ENCODE results near the gene RAB7A. TPM values are rescaled to one million over a fixed set of nuclear protein-coding genes. Genes with fewer than 3 reads are reported as not detected.

The RAB7A gene
- total and polyA plus RNA-seq, 2 of the 8 experiments (the other 6 are each of a cell fraction or from before 2014, with no cell fraction given), result 179 to 195 TPM

DNA sequence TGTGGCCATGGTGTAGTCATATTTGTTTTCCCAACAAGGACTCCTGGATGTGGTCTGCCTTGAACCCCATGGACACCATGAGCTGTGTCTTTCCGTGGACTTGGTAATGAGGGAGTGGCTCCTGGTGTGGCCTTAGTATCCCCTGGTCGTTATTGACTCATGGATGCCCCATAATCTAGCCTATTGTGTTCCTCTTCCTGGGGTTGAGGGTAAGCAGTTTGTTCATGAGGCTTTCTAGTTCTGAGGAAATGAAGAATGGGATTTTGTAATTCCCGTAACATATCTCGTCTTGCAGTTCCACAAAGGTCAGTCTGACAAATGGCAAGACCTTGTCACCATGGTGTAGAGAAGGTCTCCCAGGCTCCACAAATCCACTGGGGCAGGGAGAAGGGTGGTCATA lies 22.6 kb downstream of the RAB7A start:
- no peak overlapping the region for H4K8ac ChIP-seq (ENCODE audit: extremely low read depth, insufficient read depth, low read length)
- no peak overlapping the region for H2BK12ac ChIP-seq (ENCODE audit: low read depth, low read length)
- H3K4me2 ChIP-seq (ENCODE audit: insufficient read depth in 1 of 2, low read depth in 2 of 2, low read length in 2 of 2), result no peak overlapping the region
- no peak overlapping the region for H2BK20ac ChIP-seq (ENCODE audit: low read length)
- peaks cover 37 to 92% of the 10 kb centered on the region in 2 experiments for H3K79me2 ChIP-seq (ENCODE audit: control insufficient read depth in 1 of 2, insufficient read depth in 2 of 2, low read length in 2 of 2)
- H2BK120ac ChIP-seq (replicated peaks; ENCODE audit: low read depth, low read length), result no peak overlapping the region
- no peaks in the 10 kb centered on the region for H3K27me3 ChIP-seq (replicated peaks in 1 of 4; ENCODE audit: control insufficient read depth in 3 of 4, extremely low read depth in 1 of 4, insufficient read depth in 3 of 4, low read length in 3 of 4)
- H4K5ac ChIP-seq (ENCODE audit: insufficient read length, low read depth, low read length), result no peak overlapping the region
- H3K23me2 ChIP-seq (ENCODE audit: low read depth, low read length), result no peaks in the 10 kb centered on the region; the same call in 1 of the 2 replicates
- no peak overlapping the region for H3K18ac ChIP-seq (ENCODE audit: extremely low read depth, low read length)
- ChIA-PET CTCF (ENCODE audit: partially characterized antibody) (no interaction called here), POLR2A (ENCODE audit: partially characterized antibody) (interaction anchor here (1.1 kb wide), 1 partner anchor 25 kb away, joined by 3 read pairs; no protein-coding TSS in a partner anchor)
- H3K4me3 ChIP-seq (ENCODE audit: extremely low read depth in 1 of 4, insufficient read depth in 2 of 4, low read depth in 3 of 4, low read length in 4 of 4), result no peak overlapping the region
- no peak for FAIRE-seq
- no peak overlapping the region for H3K23ac ChIP-seq (ENCODE audit: insufficient read length)
- no peak overlapping the region for H3K27ac ChIP-seq (ENCODE audit: low read depth, low read length)
- DNase-seq (ENCODE audit: low read depth in 1 of 2, low spot score in 2 of 2), result no peak
- H4K91ac ChIP-seq (replicated peaks; ENCODE audit: insufficient read length, low read length), result no peak overlapping the region
- no peak overlapping the region for H2AFZ ChIP-seq (ENCODE audit: low read length)
- H3K36me3 ChIP-seq (ENCODE audit: control insufficient read depth in 2 of 4, insufficient read depth in 4 of 4, low read length in 3 of 4), result peaks cover 0 to 12% (median 6%) of the 10 kb centered on the region in 4 experiments; a peak in 3 of 8 replicates
- no peak overlapping the region for H2BK15ac ChIP-seq (ENCODE audit: low read length)
- no peak overlapping the region for H2BK5ac ChIP-seq (ENCODE audit: low read depth, low read length)
- no peak overlapping the region for H2AK5ac ChIP-seq (ENCODE audit: low read depth, low read length)
- no peak overlapping the region for H3K4ac ChIP-seq (replicated peaks; ENCODE audit: insufficient read length, low read depth, low read length)
- no peak overlapping the region for H3K14ac ChIP-seq (ENCODE audit: insufficient read length)
- 90% methylated on average over 4 of the region's 4 CpGs; no CpG with 5 or more reads in 1 of the 2 experiments for whole genome bisulfite sequencing, 2 experiments (ENCODE audit: extremely low coverage in 1 of 2, insufficient coverage in 1 of 2, insufficient read length in 1 of 2, insufficient replicate concordance in 2 of 2, low coverage in 1 of 2, low lambda C conversion rate in 2 of 2, missing lambda C conversion rate in 1 of 2)
- H3K9me3 ChIP-seq (ENCODE audit: insufficient read depth in 2 of 2, low read depth in 1 of 2, low read length in 1 of 2), result peaks cover 0 to under 1% of the 10 kb centered on the region in 2 experiments; a peak in 2 of 4 replicates
- H3K79me1 ChIP-seq (ENCODE audit: low read depth, low read length), result peaks cover 13% of the 10 kb centered on the region
- H3K4me1 ChIP-seq (replicated peaks in 1 of 4; ENCODE audit: control insufficient read depth in 3 of 4, insufficient read depth in 4 of 4, low read length in 3 of 4), result no peaks in the 10 kb centered on the region
- H4K20me1 ChIP-seq (replicated peaks in 1 of 2; ENCODE audit: control insufficient read depth in 1 of 2, insufficient read depth in 2 of 2, low read length in 2 of 2), result peaks cover 9 to 11% of the 10 kb centered on the region in 2 experiments
- no peak overlapping the region for H3K56ac ChIP-seq (replicated peaks; ENCODE audit: insufficient read length, low read depth, low read length)
- H3K9ac ChIP-seq (replicated peaks in 1 of 4; ENCODE audit: extremely low read depth in 1 of 4, low read depth in 3 of 4, low read length in 3 of 4), result no peak overlapping the region
- TF ChIP-seq RXRA (IDR thresholded peaks at IDR 0.05; ENCODE audit: insufficient read depth, low read depth, low read length), result no peak
- TF ChIP-seq, protein P1, sequence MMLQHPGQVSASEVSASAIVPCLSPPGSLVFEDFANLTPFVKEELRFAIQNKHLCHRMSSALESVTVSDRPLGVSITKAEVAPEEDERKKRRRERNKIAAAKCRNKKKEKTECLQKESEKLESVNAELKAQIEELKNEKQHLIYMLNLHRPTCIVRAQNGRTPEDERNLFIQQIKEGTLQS (IDR thresholded peaks at IDR 0.05; ENCODE audit: insufficient read depth, low read depth, low read length), result no peak
- TF ChIP-seq, protein P2, sequence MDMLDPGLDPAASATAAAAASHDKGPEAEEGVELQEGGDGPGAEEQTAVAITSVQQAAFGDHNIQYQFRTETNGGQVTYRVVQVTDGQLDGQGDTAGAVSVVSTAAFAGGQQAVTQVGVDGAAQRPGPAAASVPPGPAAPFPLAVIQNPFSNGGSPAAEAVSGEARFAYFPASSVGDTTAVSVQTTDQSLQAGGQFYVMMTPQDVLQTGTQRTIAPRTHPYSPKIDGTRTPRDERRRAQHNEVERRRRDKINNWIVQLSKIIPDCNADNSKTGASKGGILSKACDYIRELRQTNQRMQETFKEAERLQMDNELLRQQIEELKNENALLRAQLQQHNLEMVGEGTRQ (IDR thresholded peaks at IDR 0.05; ENCODE audit: low read length), result no peak
- TF ChIP-seq, protein P3, sequence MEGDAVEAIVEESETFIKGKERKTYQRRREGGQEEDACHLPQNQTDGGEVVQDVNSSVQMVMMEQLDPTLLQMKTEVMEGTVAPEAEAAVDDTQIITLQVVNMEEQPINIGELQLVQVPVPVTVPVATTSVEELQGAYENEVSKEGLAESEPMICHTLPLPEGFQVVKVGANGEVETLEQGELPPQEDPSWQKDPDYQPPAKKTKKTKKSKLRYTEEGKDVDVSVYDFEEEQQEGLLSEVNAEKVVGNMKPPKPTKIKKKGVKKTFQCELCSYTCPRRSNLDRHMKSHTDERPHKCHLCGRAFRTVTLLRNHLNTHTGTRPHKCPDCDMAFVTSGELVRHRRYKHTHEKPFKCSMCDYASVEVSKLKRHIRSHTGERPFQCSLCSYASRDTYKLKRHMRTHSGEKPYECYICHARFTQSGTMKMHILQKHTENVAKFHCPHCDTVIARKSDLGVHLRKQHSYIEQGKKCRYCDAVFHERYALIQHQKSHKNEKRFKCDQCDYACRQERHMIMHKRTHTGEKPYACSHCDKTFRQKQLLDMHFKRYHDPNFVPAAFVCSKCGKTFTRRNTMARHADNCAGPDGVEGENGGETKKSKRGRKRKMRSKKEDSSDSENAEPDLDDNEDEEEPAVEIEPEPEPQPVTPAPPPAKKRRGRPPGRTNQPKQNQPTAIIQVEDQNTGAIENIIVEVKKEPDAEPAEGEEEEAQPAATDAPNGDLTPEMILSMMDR (IDR thresholded peaks at IDR 0.05; ENCODE audit: control extremely low read depth in 1 of 3, insufficient read depth in 1 of 3, low read depth in 1 of 3, low read length in 3 of 3), result no peak
- TF ChIP-seq SP1 (IDR thresholded peaks at IDR 0.05; ENCODE audit: low read depth, low read length), result no peak
- TF ChIP-seq NANOG (IDR thresholded peaks at IDR 0.05; ENCODE audit: insufficient read depth, low read depth, low read length, poor library complexity, severe bottlenecking), result no peak
- TF ChIP-seq, protein P4, sequence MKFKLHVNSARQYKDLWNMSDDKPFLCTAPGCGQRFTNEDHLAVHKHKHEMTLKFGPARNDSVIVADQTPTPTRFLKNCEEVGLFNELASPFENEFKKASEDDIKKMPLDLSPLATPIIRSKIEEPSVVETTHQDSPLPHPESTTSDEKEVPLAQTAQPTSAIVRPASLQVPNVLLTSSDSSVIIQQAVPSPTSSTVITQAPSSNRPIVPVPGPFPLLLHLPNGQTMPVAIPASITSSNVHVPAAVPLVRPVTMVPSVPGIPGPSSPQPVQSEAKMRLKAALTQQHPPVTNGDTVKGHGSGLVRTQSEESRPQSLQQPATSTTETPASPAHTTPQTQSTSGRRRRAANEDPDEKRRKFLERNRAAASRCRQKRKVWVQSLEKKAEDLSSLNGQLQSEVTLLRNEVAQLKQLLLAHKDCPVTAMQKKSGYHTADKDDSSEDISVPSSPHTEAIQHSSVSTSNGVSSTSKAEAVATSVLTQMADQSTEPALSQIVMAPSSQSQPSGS (IDR thresholded peaks at IDR 0.05; ENCODE audit: low read length), result no peak

Measured in H1 (cell line).